Measurements from ENCODE around the gene TMEM204.
A peak's percentile ranks its signal among the peaks of the same experiment; 100 is the strongest.

TMEM204 gene

GRCh38 chr16:1525871-1526607 lies 7.4 kb upstream of the TMEM204 start:
- H3K27me3 Mint-ChIP-seq, result no peaks in the 10 kb centered on the region
- peak; percentile 43 for DNase-seq
- H3K4me1 Mint-ChIP-seq, result peaks cover 42% of the 10 kb centered on the region
- H3K9me3 Mint-ChIP-seq, result no peaks in the 10 kb centered on the region
- peak overlapping the region; percentile 61 for H3K4me3 Mint-ChIP-seq
- H3K27ac Mint-ChIP-seq, result peak overlapping the region; percentile 60
- no peaks in the 10 kb centered on the region for H3K36me3 Mint-ChIP-seq
- CTCF ChIA-PET, result no interaction called here

- H3K36me3 Mint-ChIP-seq, result no peaks in the 10 kb centered on the region
- H3K9me3 Mint-ChIP-seq, result no peaks in the 10 kb centered on the region
- H3K27ac Mint-ChIP-seq, result peak overlapping the region; percentile 83
- DNase-seq, result peak; percentile 54
- peak overlapping the region; percentile 51 for H3K4me3 Mint-ChIP-seq
- CTCF ChIA-PET, result no interaction called here
- H3K27me3 Mint-ChIP-seq, result no peaks in the 10 kb centered on the region
- H3K4me1 Mint-ChIP-seq, result peaks cover 44% of the 10 kb centered on the region
Observed at GRCh38 chr16:1526608-1527555, 6.6 kb upstream of the TMEM204 start.

GRCh38 chr16:1527836-1528811 lies 5.3 kb upstream of the TMEM204 start:
- no peaks in the 10 kb centered on the region for H3K36me3 Mint-ChIP-seq
- CTCF ChIA-PET, result no interaction called here
- no peak for DNase-seq
- peak overlapping the region; percentile 56 for H3K27ac Mint-ChIP-seq
- no peaks in the 10 kb centered on the region for H3K27me3 Mint-ChIP-seq
- H3K9me3 Mint-ChIP-seq, result no peaks in the 10 kb centered on the region
- peaks cover 54% of the 10 kb centered on the region for H3K4me1 Mint-ChIP-seq
- no peak overlapping the region for H3K4me3 Mint-ChIP-seq

GRCh38 chr16:1528921-1529537 lies 4.4 kb upstream of the TMEM204 start:
- H3K27me3 Mint-ChIP-seq, result no peaks in the 10 kb centered on the region
- CTCF ChIA-PET, result no interaction called here
- H3K27ac Mint-ChIP-seq, result peak overlapping the region; percentile 76
- peaks cover 57% of the 10 kb centered on the region for H3K4me1 Mint-ChIP-seq
- H3K9me3 Mint-ChIP-seq, result no peaks in the 10 kb centered on the region
- no peak for DNase-seq
- no peaks in the 10 kb centered on the region for H3K36me3 Mint-ChIP-seq
- no peak overlapping the region for H3K4me3 Mint-ChIP-seq

- no peaks in the 10 kb centered on the region for H3K9me3 Mint-ChIP-seq
- no peak for DNase-seq
- H3K27ac Mint-ChIP-seq, result no peak overlapping the region
- CTCF ChIA-PET, result no interaction called here
- no peak overlapping the region for H3K4me3 Mint-ChIP-seq
- H3K36me3 Mint-ChIP-seq, result peaks cover 10% of the 10 kb centered on the region
- H3K27me3 Mint-ChIP-seq, result no peaks in the 10 kb centered on the region
- peaks cover 57% of the 10 kb centered on the region for H3K4me1 Mint-ChIP-seq
Observed at GRCh38 chr16:1530349-1530882, 3.0 kb upstream of the TMEM204 start.

GRCh38 chr16:1530883-1531637 lies 2.4 kb upstream of the TMEM204 start:
- peaks cover 51% of the 10 kb centered on the region for H3K4me1 Mint-ChIP-seq
- CTCF ChIA-PET, result no interaction called here
- DNase-seq, result no peak
- peaks cover 15% of the 10 kb centered on the region for H3K36me3 Mint-ChIP-seq
- H3K9me3 Mint-ChIP-seq, result no peaks in the 10 kb centered on the region
- H3K27me3 Mint-ChIP-seq, result no peaks in the 10 kb centered on the region
- no peak overlapping the region for H3K27ac Mint-ChIP-seq
- no peak overlapping the region for H3K4me3 Mint-ChIP-seq

- Mint-ChIP-seq H3K27me3 (no peaks in the 10 kb centered on the region), H3K4me3 (no peak overlapping the region), H3K4me1 (peaks cover 52% of the 10 kb centered on the region), H3K9me3 (no peaks in the 10 kb centered on the region), H3K27ac (no peak overlapping the region), H3K36me3 (peaks cover 21% of the 10 kb centered on the region)
- DNase-seq, result no peak
- CTCF ChIA-PET, result no interaction called here
Observed at GRCh38 chr16:1531638-1531910, 1.9 kb upstream of the TMEM204 start.

- DNase-seq, result no peak
- CTCF ChIA-PET, result no interaction called here
- Mint-ChIP-seq H3K4me3 (peak overlapping the region; percentile 100), H3K9me3 (no peaks in the 10 kb centered on the region), H3K27ac (peak overlapping the region; percentile 94), H3K4me1 (peaks cover 52% of the 10 kb centered on the region), H3K36me3 (peaks cover 27% of the 10 kb centered on the region), H3K27me3 (no peaks in the 10 kb centered on the region)
Observed at GRCh38 chr16:1532081-1532760, 1.2 kb upstream of the TMEM204 start.

GRCh38 chr16:1532771-1533170 lies 695 bp upstream of the TMEM204 start:
- H3K9me3 Mint-ChIP-seq, result no peaks in the 10 kb centered on the region
- no peak for DNase-seq
- CTCF ChIA-PET, result no interaction called here
- H3K27me3 Mint-ChIP-seq, result no peaks in the 10 kb centered on the region
- H3K27ac Mint-ChIP-seq, result peak overlapping the region; percentile 94
- H3K4me1 Mint-ChIP-seq, result peaks cover 52% of the 10 kb centered on the region
- H3K36me3 Mint-ChIP-seq, result peaks cover 32% of the 10 kb centered on the region
- peak overlapping the region; percentile 100 for H3K4me3 Mint-ChIP-seq

- H3K27ac Mint-ChIP-seq, result peak overlapping the region; percentile 94
- H3K4me3 Mint-ChIP-seq, result peak overlapping the region; percentile 100
- no peaks in the 10 kb centered on the region for H3K9me3 Mint-ChIP-seq
- DNase-seq, result peak; percentile 44
- CTCF ChIA-PET, result interaction anchor here (0.6 to 1.1 kb wide), 4 partner anchors 13 to 109 kb away, joined by 3 to 4 read pairs (median 3); no protein-coding TSS in a partner anchor
- H3K4me1 Mint-ChIP-seq, result peaks cover 60% of the 10 kb centered on the region
- peaks cover 45% of the 10 kb centered on the region for H3K36me3 Mint-ChIP-seq
- no peaks in the 10 kb centered on the region for H3K27me3 Mint-ChIP-seq
Observed at GRCh38 chr16:1534021-1535020, 855 bp downstream of the TMEM204 start.

GRCh38 chr16:1535391-1536291 lies 2.2 kb downstream of the TMEM204 start:
- H3K27me3 Mint-ChIP-seq, result no peaks in the 10 kb centered on the region
- H3K36me3 Mint-ChIP-seq, result peaks cover 50% of the 10 kb centered on the region
- CTCF ChIA-PET, result interaction anchor here (0.7 to 1.1 kb wide), 4 partner anchors 12 to 110 kb away, joined by 3 to 4 read pairs (median 3); no protein-coding TSS in a partner anchor
- peak; percentile 63 for DNase-seq
- peak overlapping the region; percentile 100 for H3K4me3 Mint-ChIP-seq
- peaks cover 65% of the 10 kb centered on the region for H3K4me1 Mint-ChIP-seq
- H3K27ac Mint-ChIP-seq, result peak overlapping the region; percentile 94
- H3K9me3 Mint-ChIP-seq, result no peaks in the 10 kb centered on the region

Data from activated naive CD4-positive, alpha-beta T cell treated with anti-CD3 and anti-CD28 coated beads, Interleukin-2, amount 10 ng/mL, durations not matched to agents 7 days and 5 days (primary cell).